ENCODE data around the gene GADD45G.

Gene GADD45G

DNA sequence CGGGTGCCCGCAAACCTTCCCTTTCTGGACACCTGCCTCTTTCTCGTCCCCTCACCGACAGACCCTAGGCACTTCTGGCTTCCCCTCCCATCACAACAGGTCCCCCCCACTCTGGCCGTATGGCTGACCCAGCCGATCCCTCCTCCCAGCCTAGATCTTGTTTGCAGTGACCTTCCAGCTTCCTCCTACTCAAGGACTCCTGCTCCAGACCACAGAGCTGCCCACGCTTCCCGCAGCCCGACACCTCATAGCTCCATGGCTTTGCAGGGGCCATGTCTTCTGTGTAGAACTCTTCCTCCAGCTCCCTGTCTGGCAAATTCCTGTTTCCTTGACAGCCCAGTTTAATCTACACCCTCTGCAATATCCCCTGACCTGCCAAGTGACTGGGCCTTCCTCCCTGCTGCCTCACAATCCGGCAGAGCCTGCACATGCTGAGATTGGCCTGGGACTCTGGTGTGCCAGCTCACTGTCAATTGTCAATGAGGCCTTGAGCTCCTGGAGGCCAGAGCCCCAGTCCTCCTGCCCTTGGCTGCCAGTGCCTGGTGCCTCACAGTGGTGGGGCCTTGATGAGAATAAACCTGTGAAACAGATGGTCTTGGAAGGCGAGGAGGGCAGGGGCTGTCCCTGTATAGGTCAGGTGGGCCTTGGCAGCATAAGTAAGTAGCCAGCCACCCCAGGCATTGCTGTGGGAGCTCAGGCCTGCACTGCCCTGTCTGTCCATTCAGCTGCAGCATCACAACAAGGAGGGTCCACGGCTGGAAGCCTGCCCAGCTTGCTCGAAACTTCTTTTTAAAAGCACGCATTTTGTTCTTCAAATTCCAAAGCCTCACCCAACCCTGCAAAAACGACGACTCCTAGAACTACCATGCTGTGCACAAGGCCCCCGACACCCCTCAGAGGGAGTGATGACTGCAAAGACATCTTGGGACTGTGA, 50.5 kb downstream of the GADD45G start:
- no peak for DNase-seq
